ENCODE data around the gene CERS6. TPM values are rescaled to one million over a fixed set of nuclear protein-coding genes. Genes with fewer than 3 reads are reported as not detected.

Gene CERS6
- polyA plus RNA-seq, 6 donors from 2014 or later: 5.8 to 11.9 (median 9.1) TPM

DNA sequence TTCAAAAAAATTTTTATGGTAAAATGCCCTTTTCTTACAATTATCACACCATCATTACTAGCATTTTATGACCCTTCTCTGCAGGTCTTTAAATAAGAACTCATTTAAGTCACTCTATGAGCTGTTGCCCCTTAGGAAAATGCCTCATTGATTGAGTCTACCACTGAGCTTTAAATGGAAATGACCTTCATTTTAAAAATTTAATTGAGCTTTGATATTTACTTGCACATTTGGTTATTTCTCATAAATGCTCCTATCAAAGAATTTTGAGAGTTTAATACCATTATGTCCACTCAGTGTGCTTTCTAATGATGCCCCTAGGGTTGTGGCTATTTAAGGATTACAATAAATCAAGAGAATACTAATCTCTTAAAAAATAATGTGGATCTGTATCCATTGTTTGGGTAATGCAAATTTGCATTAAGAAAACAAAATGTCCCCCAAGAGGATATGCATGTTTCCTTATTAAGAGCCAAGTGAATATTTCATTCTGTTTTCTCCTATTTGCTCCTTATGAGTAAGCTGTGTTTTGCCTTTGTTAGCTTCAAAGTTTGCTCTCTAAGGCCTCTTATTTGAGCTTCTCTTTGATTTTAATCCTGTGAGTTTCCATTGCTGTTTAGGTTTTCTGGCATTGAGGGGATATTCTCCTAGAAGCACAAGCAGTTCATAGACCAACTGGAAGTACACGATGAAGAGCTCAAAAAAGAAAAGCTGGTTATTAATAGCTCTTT lies 69.8 kb downstream of the CERS6 start:
- no peak for DNase-seq
- H3K27ac Mint-ChIP-seq: peak overlapping the region in 1 of 6 donors; percentile 40
- ATAC-seq (ENCODE audit: low read depth in 2 of 2): no peak
- H3K36me3 Mint-ChIP-seq: no peaks in the 10 kb centered on the region
- H3K9me3 Mint-ChIP-seq: peaks cover 0 to 1% (median 0%) of the 10 kb centered on the region in 7 donors
- H3K27me3 Mint-ChIP-seq: no peaks in the 10 kb centered on the region
- H3K4me3 Mint-ChIP-seq: no peak overlapping the region
- peaks cover 36 to 60% (median 58%) of the 10 kb centered on the region in 3 donors for H3K4me1 Mint-ChIP-seq

DNA sequence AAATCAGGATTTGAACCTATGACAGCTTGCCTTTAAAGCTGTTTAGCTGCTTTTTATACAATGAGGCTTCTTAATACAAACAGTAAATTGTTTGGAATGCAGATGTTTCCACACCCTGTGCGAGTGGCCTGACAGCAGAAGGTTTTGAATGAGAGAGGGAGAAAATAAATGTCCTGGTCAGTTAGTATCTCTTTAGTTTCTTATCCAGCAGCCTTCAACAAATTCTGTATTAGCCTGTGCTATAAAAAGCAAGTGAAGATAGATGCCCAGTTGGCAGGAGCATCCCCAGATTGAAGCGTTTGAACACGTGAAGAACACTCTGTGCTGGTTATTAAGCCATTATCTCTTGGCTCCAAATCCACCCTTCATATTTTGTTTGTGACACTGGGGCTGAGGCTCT lies 70.6 kb downstream of the CERS6 start:
- ATAC-seq (ENCODE audit: low read depth in 2 of 2) (no peak), DNase-seq (no peak)
- H3K9me3 Mint-ChIP-seq: peaks cover 0 to 1% (median 0%) of the 10 kb centered on the region in 7 donors
- H3K4me3 Mint-ChIP-seq: no peak overlapping the region
- peaks cover 37 to 60% (median 58%) of the 10 kb centered on the region in 3 donors for H3K4me1 Mint-ChIP-seq
- no peaks in the 10 kb centered on the region for H3K36me3 Mint-ChIP-seq
- no peak overlapping the region for H3K27ac Mint-ChIP-seq
- H3K27me3 Mint-ChIP-seq: no peaks in the 10 kb centered on the region

GRCh38 chr2:168528016-168528415 lies 71.9 kb downstream of the CERS6 start:
- ATAC-seq (ENCODE audit: low read depth in 2 of 2) (no peak), DNase-seq (no peak)
- Mint-ChIP-seq H3K27me3 (no peaks in the 10 kb centered on the region), H3K4me1 (peaks cover 45 to 65% (median 62%) of the 10 kb centered on the region in 3 donors), H3K27ac (peak overlapping the region in 2 of 6 donors; percentile 53 to 57), H3K36me3 (no peaks in the 10 kb centered on the region), H3K4me3 (peak overlapping the region in 1 of 8 donors; percentile 18), H3K9me3 (peaks cover 0 to 1% (median 0%) of the 10 kb centered on the region in 7 donors)

DNA sequence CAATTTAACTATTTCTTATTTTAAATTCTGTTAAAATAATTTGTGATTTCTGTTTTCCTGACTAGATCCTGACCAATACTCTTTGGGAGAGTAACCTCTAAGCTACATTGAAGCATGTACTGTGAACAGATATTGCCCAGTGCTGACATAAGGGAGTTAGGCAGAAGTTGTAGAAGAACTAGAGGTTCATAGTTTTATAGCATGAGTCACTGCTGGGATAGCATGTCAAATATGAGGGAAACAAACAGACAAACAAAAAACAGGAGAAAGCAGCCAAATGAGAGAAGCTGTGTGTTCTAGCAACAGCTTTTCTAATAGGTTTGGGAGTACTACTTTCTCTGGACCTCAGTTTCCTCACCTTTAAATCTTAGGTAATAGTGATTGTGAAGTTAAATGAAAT lies 72.4 kb downstream of the CERS6 start:
- ATAC-seq (ENCODE audit: low read depth in 2 of 2) (no peak), DNase-seq (no peak)
- H3K36me3 Mint-ChIP-seq: no peaks in the 10 kb centered on the region
- H3K4me3 Mint-ChIP-seq: no peak overlapping the region
- H3K4me1 Mint-ChIP-seq: peaks cover 45 to 65% (median 64%) of the 10 kb centered on the region in 3 donors
- H3K27ac Mint-ChIP-seq: peak overlapping the region in 1 of 6 donors; percentile 49
- no peaks in the 10 kb centered on the region for H3K27me3 Mint-ChIP-seq
- H3K9me3 Mint-ChIP-seq: peaks cover 0 to 1% (median 0%) of the 10 kb centered on the region in 7 donors

DNA sequence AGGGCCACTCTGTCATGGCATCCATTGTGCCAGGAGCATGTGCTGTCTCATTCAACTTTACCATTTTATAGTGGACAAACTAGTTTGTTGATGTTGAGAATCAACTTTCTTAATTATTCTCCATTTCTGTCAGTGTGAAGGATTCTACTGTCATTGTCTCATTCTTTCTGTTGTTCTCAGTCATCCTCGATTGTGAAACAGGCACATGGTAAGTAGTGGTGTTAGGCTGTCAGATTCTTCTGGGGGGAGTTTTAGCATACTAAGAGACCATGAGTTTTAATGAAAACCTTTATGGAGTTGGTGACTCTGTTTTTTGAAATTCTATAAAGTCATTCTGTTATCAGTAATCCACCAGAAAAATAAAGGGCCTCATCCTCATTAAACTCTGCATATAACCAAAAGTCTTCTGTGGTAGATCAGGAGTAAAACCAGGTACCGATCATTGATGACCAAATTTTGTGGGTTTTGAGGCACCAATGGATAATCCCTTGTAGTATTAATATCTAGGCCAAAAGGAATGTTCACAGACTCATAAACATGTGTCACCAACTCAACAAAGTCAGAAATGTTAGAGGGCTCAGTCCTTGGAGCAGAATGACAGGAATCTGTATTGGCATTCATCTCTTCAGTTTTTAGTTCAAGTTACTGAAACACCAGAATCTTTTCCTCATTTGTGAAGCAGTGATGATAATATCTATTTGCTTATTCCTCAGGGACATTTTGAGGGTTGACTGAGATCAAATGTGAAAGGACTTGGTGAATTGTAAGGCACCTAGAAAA lies 73.2 kb downstream of the CERS6 start:
- Mint-ChIP-seq H3K4me1 (peaks cover 45 to 65% (median 65%) of the 10 kb centered on the region in 3 donors), H3K9me3 (peaks cover 0 to 1% (median 0%) of the 10 kb centered on the region in 7 donors), H3K27ac (peak overlapping the region in 4 of 6 donors; percentile 3 to 59 (median 24)), H3K4me3 (no peak overlapping the region), H3K36me3 (no peaks in the 10 kb centered on the region), H3K27me3 (no peaks in the 10 kb centered on the region)
- ATAC-seq (ENCODE audit: low read depth in 2 of 2) (no peak), DNase-seq (no peak)

DNA sequence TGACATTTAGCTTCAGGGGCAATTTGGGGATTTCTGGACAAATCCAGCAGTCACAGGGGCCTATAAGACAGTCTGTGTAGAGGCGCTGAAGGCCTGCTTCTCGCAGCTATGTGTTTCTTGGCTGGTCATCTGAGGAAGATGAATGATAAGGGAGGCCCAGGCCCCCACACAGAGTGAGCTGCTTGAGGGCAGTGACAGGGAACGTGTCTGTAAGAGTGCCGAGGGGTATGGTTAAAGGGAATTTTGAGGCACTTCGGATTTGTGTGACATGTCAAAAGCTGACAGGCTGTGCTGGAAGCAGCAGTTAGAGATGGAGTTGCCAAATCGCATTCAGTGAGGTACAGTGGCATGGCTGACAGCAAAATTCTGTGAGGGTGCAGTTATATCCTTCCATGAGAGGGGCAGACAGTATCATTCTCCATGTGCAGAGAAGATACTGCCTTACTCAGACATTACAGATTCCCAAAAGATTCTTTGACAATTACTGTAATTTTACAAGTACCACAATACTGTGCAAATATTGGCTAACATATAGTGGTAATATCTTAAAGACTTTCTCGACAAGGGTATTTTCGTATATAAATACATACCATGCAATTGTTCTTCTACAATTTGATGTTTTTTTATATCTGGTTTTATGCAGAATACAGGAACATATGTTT lies 74.0 kb downstream of the CERS6 start:
- Mint-ChIP-seq H3K4me3 (peak overlapping the region in 2 of 8 donors; percentile 46 to 48), H3K27ac (peak overlapping the region in 5 of 6 donors; percentile 34 to 91 (median 85)), H3K27me3 (no peaks in the 10 kb centered on the region), H3K9me3 (peaks cover 0 to 1% (median 0%) of the 10 kb centered on the region in 7 donors), H3K4me1 (peaks cover 49 to 70% (median 68%) of the 10 kb centered on the region in 3 donors), H3K36me3 (no peaks in the 10 kb centered on the region)
- ATAC-seq (ENCODE audit: low read depth in 2 of 2) (no peak), DNase-seq (no peak)

DNA sequence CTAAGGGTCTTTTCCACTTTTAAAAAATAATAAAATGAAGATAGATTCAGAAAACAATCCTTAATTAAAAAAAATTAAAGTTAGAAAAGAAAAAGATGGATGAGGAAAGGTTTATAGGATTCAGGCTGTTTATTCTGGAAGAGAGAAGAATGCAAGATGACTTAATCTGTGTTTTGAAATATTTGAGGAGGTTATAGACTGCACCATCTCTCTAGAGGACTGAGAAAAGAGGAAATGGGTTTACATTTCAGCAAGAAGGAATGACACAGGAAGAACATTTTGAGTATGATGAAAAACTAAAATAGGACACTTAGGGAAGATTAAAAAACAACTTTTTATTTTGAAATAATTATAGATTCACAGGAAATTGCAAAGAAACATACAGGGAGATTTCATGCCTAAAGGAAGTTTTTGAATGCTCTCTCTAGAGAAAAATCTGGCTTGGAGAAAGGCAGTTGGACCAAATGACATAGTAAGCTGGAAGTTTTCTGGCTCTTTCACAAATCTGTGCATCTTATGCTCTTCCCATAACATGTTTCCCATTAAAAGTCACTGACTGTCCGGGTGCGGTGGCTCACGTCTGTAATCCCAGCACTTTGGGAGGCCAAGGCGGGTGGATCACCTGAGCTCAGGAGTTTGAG lies 75.0 kb downstream of the CERS6 start:
- H3K36me3 Mint-ChIP-seq: no peaks in the 10 kb centered on the region
- H3K27ac Mint-ChIP-seq: peak overlapping the region; percentile 1 to 95 (median 84)
- H3K27me3 Mint-ChIP-seq: no peaks in the 10 kb centered on the region
- H3K4me1 Mint-ChIP-seq: peaks cover 49 to 73% (median 72%) of the 10 kb centered on the region in 3 donors
- H3K9me3 Mint-ChIP-seq: peaks cover 0 to 1% (median 0%) of the 10 kb centered on the region in 7 donors
- peak overlapping the region in 7 of 8 donors; percentile 45 to 86 (median 71) for H3K4me3 Mint-ChIP-seq
- ATAC-seq (ENCODE audit: low read depth in 2 of 2) (peak; percentile 63 to 76), DNase-seq (peak; percentile 23)

GRCh38 chr2:168534926-168535325 lies 78.9 kb downstream of the CERS6 start:
- Mint-ChIP-seq H3K4me1 (peaks cover 48 to 59% (median 53%) of the 10 kb centered on the region in 3 donors), H3K9me3 (peaks cover 6 to 19% (median 11%) of the 10 kb centered on the region in 7 donors), H3K27me3 (no peaks in the 10 kb centered on the region), H3K36me3 (peaks cover 5 to 12% of the 10 kb centered on the region in 2 donors), H3K27ac (peak overlapping the region in 1 of 6 donors; percentile 87), H3K4me3 (peak overlapping the region in 1 of 8 donors; percentile 64)
- DNase-seq (no peak), ATAC-seq (ENCODE audit: low read depth in 2 of 2) (no peak)

DNA sequence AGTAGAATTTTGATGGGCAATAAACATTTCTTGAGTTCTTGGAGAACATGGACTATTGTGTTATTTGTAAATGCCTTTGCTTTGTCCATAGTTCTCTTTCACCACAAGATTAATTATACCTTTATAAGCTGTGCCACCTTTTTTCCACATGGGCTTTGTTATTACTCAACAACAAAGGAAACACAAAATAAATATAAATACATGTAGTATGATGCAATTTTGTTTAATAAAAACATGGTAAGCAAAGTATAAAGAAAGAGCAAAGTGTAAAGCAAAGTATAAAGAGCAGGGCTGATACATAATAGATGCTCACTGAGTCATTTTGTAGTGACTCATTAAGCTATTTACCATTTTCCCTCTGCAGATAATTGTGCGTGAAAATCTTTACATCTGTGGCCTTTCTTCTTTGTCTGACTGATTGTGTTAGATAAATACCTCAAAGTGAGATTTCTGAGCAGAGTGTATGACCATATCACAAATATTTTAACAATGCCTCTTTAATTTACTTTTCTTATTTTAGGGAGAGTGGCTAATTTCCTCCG lies 80.9 kb downstream of the CERS6 start:
- Mint-ChIP-seq H3K36me3 (peaks cover 8 to 25% of the 10 kb centered on the region in 2 donors), H3K9me3 (peaks cover 16 to 40% (median 22%) of the 10 kb centered on the region in 7 donors), H3K4me3 (no peak overlapping the region), H3K27me3 (no peaks in the 10 kb centered on the region), H3K4me1 (peaks cover 37 to 48% (median 39%) of the 10 kb centered on the region in 3 donors), H3K27ac (no peak overlapping the region)
- DNase-seq: no peak
- ATAC-seq (ENCODE audit: low read depth in 2 of 2): no peak

- Mint-ChIP-seq H3K27ac (peak overlapping the region in 2 of 6 donors; percentile 14 to 76), H3K9me3 (peaks cover 16 to 44% (median 22%) of the 10 kb centered on the region in 7 donors), H3K4me3 (no peak overlapping the region), H3K4me1 (peaks cover 30 to 44% (median 33%) of the 10 kb centered on the region in 3 donors), H3K36me3 (peaks cover 8 to 25% of the 10 kb centered on the region in 2 donors), H3K27me3 (no peaks in the 10 kb centered on the region)
- DNase-seq: no peak
- no peak for ATAC-seq (ENCODE audit: low read depth in 2 of 2)
These were observed 82.1 kb downstream of the CERS6 start for GRCh38 chr2:168538133-168538532.

DNA sequence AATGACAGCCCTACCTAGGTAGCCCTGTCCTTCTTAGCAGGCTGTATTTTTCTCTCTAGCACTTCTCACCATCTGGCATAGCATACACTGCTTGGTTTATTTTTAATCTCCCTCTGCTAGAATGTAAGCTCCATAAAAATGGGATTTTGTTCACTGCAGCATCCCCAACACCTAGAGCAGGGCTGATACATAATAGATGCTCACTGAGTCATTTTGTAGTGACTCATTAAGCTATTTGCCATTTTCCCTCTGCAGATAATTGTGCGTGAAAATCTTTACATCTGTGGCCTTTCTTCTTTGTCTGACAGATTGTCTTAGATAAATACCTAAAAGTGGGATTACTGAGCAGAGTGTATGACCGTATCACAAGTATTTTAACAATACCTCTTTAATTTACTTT lies 82.5 kb downstream of the CERS6 start:
- Mint-ChIP-seq H3K4me3 (no peak overlapping the region), H3K4me1 (peaks cover 26 to 40% (median 29%) of the 10 kb centered on the region in 3 donors), H3K27me3 (no peaks in the 10 kb centered on the region), H3K27ac (peak overlapping the region in 1 of 6 donors; percentile 18), H3K36me3 (peaks cover 8 to 25% of the 10 kb centered on the region in 2 donors), H3K9me3 (peaks cover 16 to 44% (median 22%) of the 10 kb centered on the region in 7 donors)
- ATAC-seq (ENCODE audit: low read depth in 2 of 2) (no peak), DNase-seq (no peak)

DNA sequence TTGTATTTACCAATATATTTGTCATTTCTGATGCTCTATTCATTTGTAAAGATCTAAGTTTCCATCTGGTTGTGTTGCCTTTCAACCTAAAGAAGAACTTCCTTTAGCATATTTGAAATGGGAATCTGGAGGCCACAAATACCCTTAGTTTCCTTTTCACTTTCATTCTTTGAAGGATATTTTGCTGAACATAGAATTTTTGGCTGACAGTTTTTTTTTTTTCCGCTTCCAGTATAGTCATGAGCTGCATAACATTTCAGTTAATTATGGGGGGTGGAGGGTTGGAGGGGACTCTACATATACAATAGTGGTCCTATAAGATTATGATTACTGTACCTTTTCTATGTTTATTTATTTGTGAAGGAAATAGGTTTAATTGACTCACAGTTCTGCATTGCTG lies 83.9 kb downstream of the CERS6 start:
- DNase-seq: no peak
- H3K9me3 Mint-ChIP-seq: peaks cover 16 to 44% (median 23%) of the 10 kb centered on the region in 7 donors
- no peak for ATAC-seq (ENCODE audit: low read depth in 2 of 2)
- peak overlapping the region in 2 of 6 donors; percentile 16 to 47 for H3K27ac Mint-ChIP-seq
- no peaks in the 10 kb centered on the region for H3K27me3 Mint-ChIP-seq
- peaks cover 13 to 34% (median 17%) of the 10 kb centered on the region in 3 donors for H3K4me1 Mint-ChIP-seq
- no peak overlapping the region for H3K4me3 Mint-ChIP-seq
- peaks cover 8 to 25% of the 10 kb centered on the region in 2 donors for H3K36me3 Mint-ChIP-seq

Measured in naive B cell (primary cell).